H1 (cell line): ENCODE results near the gene CERS1. TPM values are rescaled to one million over a fixed set of nuclear protein-coding genes. Genes with fewer than 3 reads are reported as not detected.

Experiments
- EP300 ChIP-seq, 2 experiments: IDR thresholded peaks; 1 replicate in 1 of 2; 2 replicates in 1 of 2; pipeline ENCODE4 v1.6.1; 2011 to 2012; ENCODE audit warnings: low read depth in 2 of 2, low read length in 2 of 2, mild to moderate bottlenecking in 2 of 2, borderline replicate concordance in 1 of 2, inconsistent platforms in 1 of 2, moderate library complexity in 1 of 2
- GTF2F1 ChIP-seq: IDR thresholded peaks from 2 replicates; pipeline ENCODE4 v1.6.1; 2012; ENCODE audit warnings: low read depth, low read length, improper control_type of control experiment, borderline replicate concordance
- JUN ChIP-seq: IDR thresholded peaks from 2 replicates; pipeline ENCODE4 v1.6.1; 2011; ENCODE audit warnings: low read depth, mild to moderate bottlenecking, improper control_type of control experiment, low read length
- NANOG ChIP-seq: IDR thresholded peaks from 2 replicates; pipeline ENCODE4 v1.6.1; 2011; ENCODE audit warnings: low read length, low read depth, mild to moderate bottlenecking, inconsistent platforms; ENCODE audit not compliant: insufficient read depth, poor library complexity, severe bottlenecking
- RAD21 ChIP-seq, 2 experiments: IDR thresholded peaks in 1 of 2; conservative IDR thresholded peaks in 1 of 2; 2 replicates each; pipeline ENCODE4 v1.6.1; 2011; ENCODE audit warnings: low read depth in 2 of 2, low read length in 2 of 2, improper control_type of control experiment in 1 of 2, inconsistent platforms in 1 of 2, mild to moderate bottlenecking in 1 of 2, moderate library complexity in 1 of 2
- RBBP5 ChIP-seq: IDR thresholded peaks from 2 replicates; pipeline ENCODE4 v1.7.1; 2012; ENCODE audit warnings: low read depth, mild to moderate bottlenecking, inconsistent platforms, low read length, moderate library complexity, borderline replicate concordance
- RFX5 ChIP-seq: IDR thresholded peaks from 2 replicates; pipeline ENCODE4 v1.6.1; 2011; ENCODE audit warnings: low read depth, low read length, improper control_type of control experiment, borderline replicate concordance
- SIX5 ChIP-seq: IDR thresholded peaks from 2 replicates; pipeline ENCODE4 v1.6.1; 2011; ENCODE audit warnings: mild to moderate bottlenecking, low read depth, low read length
- SUZ12 ChIP-seq: fragments of 200-600 bp; sonication (generic); IDR thresholded peaks from 2 replicates; pipeline ENCODE4 v1.6.1; 2012; ENCODE audit warnings: mild to moderate bottlenecking, inconsistent platforms, low read length, moderate library complexity, mixed read lengths
- TAF7 ChIP-seq: optimal IDR thresholded peaks from 2 replicates; pipeline ENCODE3; 2011; ENCODE audit warnings: low read depth, mild to moderate bottlenecking, inconsistent platforms, low read length, moderate library complexity, borderline replicate concordance
- polyA plus RNA-seq, 7 experiments: library from polyadenylated mRNA; depleted of rRNA in 3 of 7; stranded (reverse) in 5 of 7; unstranded in 2 of 7; fragments of >200 nt in 5 of 7; fragments of 200-250 nt in 2 of 7; gene quantifications; 1 replicate in 5 of 7; 2 replicates in 1 of 7; 4 replicates in 1 of 7; pipeline versions ENCODE4 v1.2.1 to v1.2.3, GENCODE V29; 2011 to 2013; ENCODE audit warnings: missing spikeins in 2 of 7, mixed read lengths in 2 of 7
- total RNA-seq: library from RNA; stranded (reverse); fragmentation: NEBNext Ultra II Directional; extraction: Animal tissue kit (Norgen Biotek cat#: 25700); gene quantifications from 2 replicates; pipeline ENCODE4 v1.2.1, GENCODE V29; 2021

Gene CERS1
- total and polyA plus RNA-seq, 2 of the 8 experiments (the other 6 are each of a cell fraction or from before 2014, with no cell fraction given): 18.6 to 51.0 TPM

DNA sequence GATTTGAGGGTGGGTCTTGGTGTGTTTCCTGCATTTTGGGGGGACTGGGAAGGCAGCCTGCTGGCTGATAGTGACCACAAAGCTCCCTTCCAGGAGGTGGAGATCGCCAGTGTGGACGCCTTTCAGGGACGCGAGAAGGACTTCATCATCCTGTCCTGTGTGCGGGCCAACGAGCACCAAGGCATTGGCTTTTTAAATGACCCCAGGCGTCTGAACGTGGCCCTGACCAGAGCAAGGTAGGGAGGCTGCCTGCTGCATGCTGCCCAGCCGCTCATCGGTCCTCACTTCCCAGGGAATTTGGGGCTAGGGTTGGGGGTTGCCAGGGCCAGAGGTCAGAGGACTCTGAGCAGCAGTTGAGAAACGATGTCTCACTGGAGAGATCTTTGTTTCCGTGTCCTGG is 34.0 kb downstream of the CERS1 start (continued):
- no peak for TF ChIP-seq SUZ12
- TF ChIP-seq EP300 (IDR thresholded peaks at IDR 0.05; ENCODE audit: borderline replicate concordance in 1 of 2, low read depth in 2 of 2, low read length in 2 of 2): no peak
- no peak for TF ChIP-seq NANOG
- no peak for TF ChIP-seq RFX5
- no peak for TF ChIP-seq GTF2F1
- no peak for TF ChIP-seq TAF7
- no peak for TF ChIP-seq RAD21 (IDR thresholded peaks at IDR 0.05 in 1 of 2, conservative IDR thresholded peaks at IDR 0.05 in 1 of 2; ENCODE audit: low read depth in 2 of 2, low read length in 2 of 2)
- TF ChIP-seq RBBP5: no peak
- TF ChIP-seq SIX5: no peak
- TF ChIP-seq JUN: no peak
- TF ChIP-seq, all 59 proteins: peak for 0
